GM15510 (cell line): ENCODE results near the gene DPM3.

ENCODE experiments used
- POLR2A ChIP-seq: IDR thresholded peaks from 3 replicates; pipeline ENCODE4 v1.6.1; 2011; ENCODE audit warnings: borderline replicate concordance; ENCODE audit not compliant: insufficient read length; ENCODE audit errors: extremely low read depth

DPM3 gene

DNA sequence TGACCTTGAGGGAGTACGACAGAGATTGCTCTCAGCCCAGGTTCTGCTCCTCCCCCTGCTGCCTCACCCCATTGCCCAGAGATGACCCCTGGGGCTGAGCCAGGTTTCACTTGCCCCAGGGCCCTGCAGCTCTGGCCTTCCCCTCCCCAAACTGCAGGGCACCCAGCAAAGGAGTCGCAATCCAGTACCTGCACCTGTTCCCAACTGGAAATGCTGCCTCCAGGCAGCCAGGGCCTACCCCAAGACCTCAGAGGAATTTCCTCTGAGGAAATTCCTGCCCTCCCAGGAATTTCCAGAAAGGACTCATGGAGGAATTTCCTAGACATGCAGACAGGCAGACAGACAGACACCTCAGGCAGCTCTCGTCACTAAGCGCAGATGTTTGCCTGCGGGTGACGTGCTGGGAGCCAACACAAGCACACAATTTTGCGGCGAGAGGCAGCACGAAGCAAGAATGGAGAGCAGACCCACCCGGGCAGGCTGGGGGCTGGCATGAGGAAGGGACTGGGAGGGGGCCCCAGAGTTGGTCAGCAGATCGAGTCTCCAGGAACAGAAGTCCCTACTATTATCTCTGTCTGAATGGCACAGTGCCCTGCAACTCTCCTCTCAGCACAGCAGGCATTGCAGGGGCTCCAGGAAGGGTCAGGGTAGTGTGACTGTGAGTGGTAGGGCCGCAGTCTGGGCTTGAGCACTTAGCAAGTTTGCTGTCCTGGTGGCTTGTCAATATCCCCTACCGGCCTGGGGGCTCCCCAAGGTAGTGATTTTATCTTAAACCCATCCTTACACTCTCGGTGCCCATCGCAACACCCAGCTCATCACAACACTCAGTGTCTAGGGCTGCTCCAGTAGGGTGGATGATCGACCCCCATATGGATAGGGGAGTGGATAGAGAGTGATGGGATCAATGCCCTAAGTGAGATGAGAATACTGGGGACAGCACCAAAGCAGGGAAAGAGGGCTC lies 15.5 kb downstream of the DPM3 start:
- TF ChIP-seq POLR2A: no peak

- no peak for TF ChIP-seq POLR2A
These were observed 16.5 kb downstream of the DPM3 start for GRCh38 chr1:155123801-155124200.

DNA sequence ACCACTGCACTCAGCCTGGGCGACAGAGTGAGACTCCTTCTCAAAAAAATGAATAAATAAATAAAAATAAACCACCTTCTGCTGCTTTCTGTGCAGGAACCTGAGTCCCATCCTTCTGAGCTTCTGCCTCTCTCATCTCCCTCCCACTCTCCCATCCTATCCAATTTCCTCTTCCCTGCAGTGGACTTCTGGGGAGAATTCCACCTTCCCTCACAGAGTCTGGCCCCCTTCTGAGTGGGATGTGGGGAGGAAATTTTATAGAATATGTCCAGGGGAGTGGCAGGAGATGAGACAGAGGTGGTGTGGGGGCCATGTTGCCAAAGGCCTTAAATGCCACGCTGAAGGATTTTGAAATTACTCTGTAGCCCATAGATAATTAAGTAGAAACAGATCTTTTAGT lies 18.0 kb downstream of the DPM3 start:
- TF ChIP-seq POLR2A: no peak

- no peak for TF ChIP-seq POLR2A
These were observed 19.1 kb downstream of the DPM3 start for GRCh38 chr1:155121249-155121648.

DNA sequence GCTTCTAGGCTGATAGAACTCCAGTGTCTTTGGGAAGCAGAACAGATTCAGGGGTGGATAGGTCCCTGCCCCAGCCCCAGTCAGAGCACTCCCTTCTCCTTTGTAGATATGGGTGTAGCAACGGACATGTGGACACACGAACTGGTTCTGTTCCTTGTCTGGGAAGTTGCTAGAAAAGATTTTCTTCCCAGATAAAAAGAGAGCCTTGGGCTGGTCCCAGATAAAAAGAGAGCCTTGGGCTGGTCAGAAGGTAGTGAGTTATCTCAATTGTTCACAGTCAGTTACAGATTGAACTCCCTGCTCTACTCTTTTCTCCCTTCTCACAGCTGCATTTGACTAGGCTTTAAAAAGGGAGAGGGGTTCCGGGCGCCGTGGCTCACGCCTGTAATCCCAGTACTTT lies 20.1 kb downstream of the DPM3 start:
- no peak for TF ChIP-seq POLR2A

DNA sequence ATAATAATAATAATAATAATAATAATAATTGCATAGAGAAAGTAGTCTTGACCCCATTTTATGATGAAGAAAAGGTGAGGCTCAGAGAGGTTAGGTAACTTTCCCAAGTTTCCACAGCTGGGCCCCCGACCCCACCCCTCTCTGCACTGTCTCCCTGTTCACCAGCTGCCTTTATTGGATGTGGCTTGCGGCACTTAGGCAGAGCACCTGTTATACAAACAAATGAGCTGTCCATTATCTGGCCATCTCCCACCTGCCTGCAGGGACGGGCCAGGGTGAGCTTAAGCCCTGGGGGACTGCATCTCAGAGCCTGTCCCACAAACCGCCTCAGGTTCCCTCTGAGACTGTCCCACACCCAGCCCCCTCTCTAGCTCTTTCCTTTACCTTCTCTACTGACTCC lies 22.7 kb downstream of the DPM3 start:
- TF ChIP-seq POLR2A: no peak

- TF ChIP-seq POLR2A: no peak
These were observed 24.1 kb downstream of the DPM3 start for GRCh38 chr1:155116113-155116764.

- TF ChIP-seq POLR2A: no peak
These were observed 26.8 kb downstream of the DPM3 start for GRCh38 chr1:155113450-155113980.

DNA sequence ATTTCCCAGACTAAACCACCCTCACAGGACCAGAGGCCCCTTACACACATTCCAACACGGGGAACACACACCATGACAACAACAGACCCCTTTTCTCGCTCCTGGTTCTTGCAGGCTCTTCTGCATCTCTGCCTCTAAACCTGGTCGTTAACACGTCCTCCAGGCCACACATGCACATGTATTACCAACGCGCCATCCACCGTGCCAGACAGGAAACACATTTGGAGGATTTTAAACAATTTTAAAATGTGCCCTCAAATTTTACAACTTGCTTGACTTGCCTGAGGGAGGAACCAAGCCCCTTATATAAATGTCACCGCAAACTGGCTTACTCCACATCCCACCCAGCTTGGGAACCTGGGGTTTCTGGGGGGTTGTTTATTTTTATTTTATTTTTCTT lies 29.5 kb downstream of the DPM3 start:
- no peak for TF ChIP-seq POLR2A

DNA sequence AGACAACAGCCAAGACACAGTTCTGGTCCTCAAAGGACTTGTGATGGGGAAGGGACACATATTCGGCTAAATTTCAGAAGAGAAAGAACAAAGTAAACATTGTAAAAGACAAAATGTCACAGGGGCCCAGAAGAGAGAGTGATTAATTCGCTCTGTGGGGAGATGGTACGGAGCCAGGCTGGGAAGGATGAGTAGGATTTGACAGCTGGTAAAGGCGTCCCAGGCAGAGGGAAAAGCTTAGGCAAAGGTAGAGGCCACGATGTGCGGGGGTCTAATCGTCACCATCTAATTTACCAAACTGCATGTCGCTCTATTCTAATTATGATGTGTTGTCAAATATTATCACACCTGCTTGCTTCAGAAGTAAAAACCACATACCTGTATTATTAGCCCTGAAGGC lies 29.9 kb downstream of the DPM3 start:
- no peak for TF ChIP-seq POLR2A

GRCh38 chr1:155108296-155108695 lies 32.0 kb downstream of the DPM3 start:
- TF ChIP-seq POLR2A: no peak

- TF ChIP-seq POLR2A: no peak
These were observed 32.7 kb downstream of the DPM3 start for GRCh38 chr1:155107309-155108264.

GRCh38 chr1:155106862-155107261 lies 33.5 kb downstream of the DPM3 start:
- TF ChIP-seq POLR2A: no peak

GRCh38 chr1:155105604-155106011 lies 34.7 kb downstream of the DPM3 start:
- TF ChIP-seq POLR2A: no peak
